ENCODE measurements around the gene GRWD1. TPM values are rescaled to one million over a fixed set of nuclear protein-coding genes. Genes with fewer than 3 reads are reported as not detected.

GRWD1 gene
- total and polyA plus RNA-seq, 2 experiments from 2014 or later = 25.2 to 33.1 TPM

- Histone ChIP-seq H3K27ac (no peak overlapping the region), H3K4me3 (no peak overlapping the region), H3K4me1 (ENCODE audit: insufficient read depth) (peaks cover 11% of the 10 kb centered on the region), H3K27me3 (no peaks in the 10 kb centered on the region), H4K20me1 (ENCODE audit: insufficient read depth, poor library complexity, severe bottlenecking) (peaks cover 37% of the 10 kb centered on the region), H3K9me2 (replicated peaks; ENCODE audit: insufficient read depth) (no peaks in the 10 kb centered on the region), H3K4me2 (peak overlapping the region; percentile 95), H2AFZ (no peak overlapping the region), H3K36me3 (replicated peaks; ENCODE audit: insufficient read depth, low read depth) (no peaks in the 10 kb centered on the region), H3K79me2 (peaks cover 24% of the 10 kb centered on the region), H3K9me3 (ENCODE audit: low read depth) (no peaks in the 10 kb centered on the region)
- DNase-seq (ENCODE audit: low spot score) = no peak
- 95% methylated on average over 10 of the region's 10 CpGs for WGBS (ENCODE audit: low lambda C conversion rate, missing lambda C conversion rate)
- TF ChIP-seq EZH2 (IDR thresholded peaks at IDR 0.05; ENCODE audit: borderline replicate concordance) (no peak), CTCF (IDR thresholded peaks at IDR 0.05; ENCODE audit: poor library complexity) (no peak), EZH2phosphoT487 (IDR thresholded peaks at IDR 0.05; ENCODE audit: low read depth, severe bottlenecking, unreplicated experiment) (no peak)
These were observed 25.1 kb downstream of the GRWD1 start for GRCh38 chr19:48470856-48471255.

GRCh38 chr19:48471836-48472235, 26.1 kb downstream of the GRWD1 start:
- DNase-seq (ENCODE audit: low spot score) = no peak
- Histone ChIP-seq H3K79me2 (peaks cover 24% of the 10 kb centered on the region), H3K4me3 (no peak overlapping the region), H3K4me1 (ENCODE audit: insufficient read depth) (peaks cover 11% of the 10 kb centered on the region), H3K4me2 (no peak overlapping the region), H4K20me1 (ENCODE audit: insufficient read depth, poor library complexity, severe bottlenecking) (peaks cover 37% of the 10 kb centered on the region), H3K9me2 (replicated peaks; ENCODE audit: insufficient read depth) (no peaks in the 10 kb centered on the region), H3K36me3 (replicated peaks; ENCODE audit: insufficient read depth, low read depth) (no peaks in the 10 kb centered on the region), H3K9me3 (ENCODE audit: low read depth) (no peaks in the 10 kb centered on the region), H2AFZ (no peak overlapping the region), H3K27me3 (no peaks in the 10 kb centered on the region), H3K27ac (no peak overlapping the region)
- no peak for TF ChIP-seq CTCF (IDR thresholded peaks at IDR 0.05; ENCODE audit: poor library complexity)
- no peak for TF ChIP-seq EZH2phosphoT487 (IDR thresholded peaks at IDR 0.05; ENCODE audit: low read depth, severe bottlenecking, unreplicated experiment)
- no peak for TF ChIP-seq EZH2 (IDR thresholded peaks at IDR 0.05; ENCODE audit: borderline replicate concordance)
- 99% methylated on average over 4 of the region's 4 CpGs for WGBS (ENCODE audit: low lambda C conversion rate, missing lambda C conversion rate)

GRCh38 chr19:48473161-48473966, 27.6 kb downstream of the GRWD1 start:
- no peak for DNase-seq (ENCODE audit: low spot score)
- Histone ChIP-seq H3K27ac (no peak overlapping the region), H3K4me1 (ENCODE audit: insufficient read depth) (peaks cover 8% of the 10 kb centered on the region), H3K4me2 (no peak overlapping the region), H3K36me3 (replicated peaks; ENCODE audit: insufficient read depth, low read depth) (no peaks in the 10 kb centered on the region), H3K9me2 (replicated peaks; ENCODE audit: insufficient read depth) (no peaks in the 10 kb centered on the region), H3K27me3 (no peaks in the 10 kb centered on the region), H3K79me2 (peaks cover 24% of the 10 kb centered on the region), H4K20me1 (ENCODE audit: insufficient read depth, poor library complexity, severe bottlenecking) (peaks cover 37% of the 10 kb centered on the region), H3K9me3 (ENCODE audit: low read depth) (no peaks in the 10 kb centered on the region), H2AFZ (no peak overlapping the region), H3K4me3 (no peak overlapping the region)
- TF ChIP-seq CTCF (IDR thresholded peaks at IDR 0.05; ENCODE audit: poor library complexity) (no peak), EZH2phosphoT487 (IDR thresholded peaks at IDR 0.05; ENCODE audit: low read depth, severe bottlenecking, unreplicated experiment) (no peak), EZH2 (IDR thresholded peaks at IDR 0.05; ENCODE audit: borderline replicate concordance) (no peak)
- whole genome bisulfite sequencing (ENCODE audit: low lambda C conversion rate, missing lambda C conversion rate) = 88% methylated on average over 14 of the region's 14 CpGs
